HepG2 (cell line): ENCODE results near the gene PCED1B. TPM values are rescaled to one million over a fixed set of nuclear protein-coding genes. Genes with fewer than 3 reads are reported as not detected.

Experiments
- ATAC-seq: fragments of 200-7000 bp; cut with Tn5 transposase; 3 replicates; pipeline ENCODE4 v1.9.1; 2020; ENCODE audit warnings: mild to moderate bottlenecking, moderate library complexity
- BruUV-seq: library from RNA; stranded (reverse); fragments of 400-500 nt; replicated peaks from 2 replicates; lab custom pipeline; 2021; lab: Mats Ljungman, UMichigan
- CTCF ChIA-PET: fragments of 300-600 bp; formaldehyde crosslinking; extraction: SDS; loops from one replicate; lab custom pipeline; 2021; ENCODE audit warnings: low total read pairs, inconsistent platforms, low intra/inter-chr PET ratio; lab: Yijun Ruan, JAX
- POLR2A ChIA-PET: fragments of 350-600 bp; sonication (Branson Sonifier 250); formaldehyde crosslinking; loops from one replicate; lab custom pipeline; 2020; ENCODE audit warnings: antibody characterized with exemption, inconsistent platforms; lab: Yijun Ruan, JAX
- DNase-seq: peaks from one replicate; pipeline ENCODE4 v3.0.0-alpha.2; 2015; ENCODE audit warnings: low spot score
- FAIRE-seq: peaks from 3 replicates; lab custom pipeline; 2011; peaks lifted over from hg19 to GRCh38; lab: Jason Lieb, UNC
- H2AFZ ChIP-seq: one replicate; pipeline ENCODE4 v1.6.1; 2011; ENCODE audit warnings: low read length, inconsistent platforms
- H3K27ac ChIP-seq: fragments of 300-600 bp; 3 replicates; pipeline ENCODE4 v1.8.0; 2011; ENCODE audit warnings: mixed run types, mild to moderate bottlenecking, mixed read lengths, low read length, inconsistent platforms; ENCODE audit not compliant: insufficient read depth; ENCODE audit errors: extremely low read length
- H3K27me3 ChIP-seq, 2 experiments: fragments of 200-600 bp in 1 of 2; 2 replicates in 1 of 2; 3 replicates in 1 of 2; pipeline versions ENCODE4 v1.6.0 to v1.8.0; 2011; ENCODE audit warnings: low read length in 2 of 2, mild to moderate bottlenecking in 2 of 2, moderate library complexity in 2 of 2, inconsistent platforms in 1 of 2; ENCODE audit not compliant: insufficient read depth in 2 of 2, control insufficient read depth in 1 of 2
- H3K36me3 ChIP-seq, 2 experiments: fragments of 200-600 bp in 1 of 2; replicated peaks in 1 of 2; 2 replicates in 1 of 2; 3 replicates in 1 of 2; pipeline versions ENCODE4 v1.5.1 to v1.8.0; 2011; ENCODE audit warnings: low read length in 2 of 2, inconsistent platforms in 1 of 2; ENCODE audit not compliant: insufficient read depth in 2 of 2, control insufficient read depth in 1 of 2
- H3K4me1 ChIP-seq: 2 replicates; pipeline ENCODE4 v1.5.1; 2012; ENCODE audit warnings: low read length, inconsistent platforms; ENCODE audit not compliant: insufficient read depth
- H3K4me2 ChIP-seq: 2 replicates; pipeline ENCODE4 v1.6.0; 2011; ENCODE audit warnings: low read depth, low read length, inconsistent platforms
- H3K4me3 ChIP-seq, 3 experiments: fragments of 200-600 bp in 1 of 3; sonication (generic), shearing (Covaris generic) in 1 of 3; replicated peaks in 1 of 3; 2 replicates each; pipeline ENCODE4 v1.5.1; 2011 to 2016; ENCODE audit warnings: low read length in 3 of 3, inconsistent platforms in 2 of 3, low read depth in 2 of 3, mild to moderate bottlenecking in 2 of 3, control low read depth in 1 of 3, mixed read lengths in 1 of 3; ENCODE audit not compliant: insufficient read depth in 1 of 3
- H3K79me2 ChIP-seq: one replicate; pipeline ENCODE4 v1.6.1; 2011; ENCODE audit warnings: low read length, inconsistent platforms; ENCODE audit not compliant: insufficient read depth
- H3K9ac ChIP-seq: 2 replicates; pipeline ENCODE4 v1.6.0; 2011; ENCODE audit warnings: mild to moderate bottlenecking, low read depth, low read length, inconsistent platforms; ENCODE audit not compliant: insufficient read depth
- H3K9me3 ChIP-seq: 2 replicates; pipeline ENCODE4 v1.5.1; 2012; ENCODE audit warnings: mild to moderate bottlenecking, low read length
- H4K20me1 ChIP-seq: 2 replicates; pipeline ENCODE4 v1.6.0; 2011; ENCODE audit warnings: inconsistent platforms, mild to moderate bottlenecking, low read length, moderate library complexity; ENCODE audit not compliant: insufficient read depth
- FUBP1 ChIP-seq: sonication (generic); formaldehyde crosslinking; IDR thresholded peaks from 2 replicates; pipeline ENCODE4 v1.5.1; 2020; ENCODE audit warnings: missing genetic modification reagents, mild to moderate bottlenecking, borderline replicate concordance
- GMEB2 ChIP-seq: IDR thresholded peaks from 2 replicates; pipeline ENCODE4 v1.6.1; 2016; ENCODE audit warnings: missing biosample characterization, missing genetic modification reagents, low read depth
- HMG20A ChIP-seq: IDR thresholded peaks from 2 replicates; pipeline ENCODE4 v1.6.1; 2016; ENCODE audit warnings: borderline replicate concordance
- MTERF4 ChIP-seq: sonication (generic); formaldehyde crosslinking; IDR thresholded peaks from 2 replicates; pipeline ENCODE4 v1.8.0; 2023; ENCODE audit warnings: mild to moderate bottlenecking, missing genetic modification reagents
- POGK ChIP-seq: sonication (generic); formaldehyde crosslinking; conservative IDR thresholded peaks from 2 replicates; pipeline ENCODE4 v1.8.0; 2022; ENCODE audit warnings: mild to moderate bottlenecking, moderate library complexity, missing genetic modification reagents
- SALL2 ChIP-seq: sonication (generic); formaldehyde crosslinking; IDR thresholded peaks from 2 replicates; pipeline ENCODE4 v1.8.1; 2023; ENCODE audit warnings: mild to moderate bottlenecking, missing genetic modification reagents, inconsistent platforms
- SKI ChIP-seq: fragments of 450-650 bp; IDR thresholded peaks from one replicate; pipeline ENCODE4 v1.6.1; 2018; ENCODE audit warnings: mild to moderate bottlenecking; ENCODE audit not compliant: partially characterized antibody
- TMF1 ChIP-seq: sonication (generic); formaldehyde crosslinking; IDR thresholded peaks from 2 replicates; pipeline ENCODE4 v1.8.1; 2022; ENCODE audit warnings: low read depth, missing genetic modification reagents
- ZBTB14 ChIP-seq: sonication (generic); formaldehyde crosslinking; IDR thresholded peaks from 2 replicates; pipeline ENCODE4 v1.4.0; 2020; ENCODE audit warnings: missing genetic modification reagents
- ZBTB8A ChIP-seq: sonication (generic); formaldehyde crosslinking; IDR thresholded peaks from 2 replicates; pipeline ENCODE4 v1.4.0; 2020; ENCODE audit warnings: mild to moderate bottlenecking, low read depth, missing genetic modification reagents, borderline replicate concordance
- ZNF253 ChIP-seq: sonication (generic); formaldehyde crosslinking; IDR thresholded peaks from 2 replicates; pipeline ENCODE4 v1.8.0; 2022; ENCODE audit warnings: mild to moderate bottlenecking, missing genetic modification reagents, borderline replicate concordance
- ZNF331 ChIP-seq: sonication (generic); formaldehyde crosslinking; IDR thresholded peaks from 2 replicates; pipeline ENCODE4 v1.4.0; 2020; ENCODE audit warnings: missing genetic modification reagents
- ZNF430 ChIP-seq: sonication (generic); formaldehyde crosslinking; IDR thresholded peaks from 2 replicates; pipeline ENCODE4 v1.9.0; 2021; ENCODE audit warnings: mild to moderate bottlenecking, missing genetic modification reagents
- ZNF451 ChIP-seq: sonication (generic); formaldehyde crosslinking; IDR thresholded peaks from 2 replicates; pipeline ENCODE4 v1.5.0; 2020; ENCODE audit warnings: mild to moderate bottlenecking, missing genetic modification reagents
- WGBS: methylation state at CpG from one replicate; pipeline ENCODE4 v1.1.6; 2017; ENCODE audit warnings: low lambda C conversion rate; 5-methylcytosine and 5-hydroxymethylcytosine counted together
- in situ Hi-C: cut with HindIII; loops from 2 replicates; pipeline ENCODE4 v1.10.0; 2017; ENCODE audit warnings: low pct_unique_long_range_greater_than_20kb; ENCODE audit not compliant: extremely low pct_ligation_motif_present
- intact Hi-C: fragments of 100-400 bp; cut with micrococcal nuclease; formaldehyde crosslinking; loops from one replicate; pipeline ENCODE4 v1.10.0; 2022; ENCODE audit not compliant: unreplicated experiment
- polyA plus RNA-seq, 8 experiments: library from polyadenylated mRNA; depleted of rRNA in 3 of 8; stranded (reverse) in 7 of 8; unstranded in 1 of 8; fragments of >200 nt; fragmentation: Illumina TruSeq in 4 of 8; extraction: Trizol in 4 of 8; gene quantifications; 2 replicates each; pipeline versions ENCODE4 v1.2.1 to v1.2.3, GENCODE V29; 2011 to 2016; ENCODE audit warnings: low read depth in 4 of 8, missing spikeins in 1 of 8, mixed read lengths in 1 of 8; ENCODE audit not compliant: insufficient read depth in 1 of 8
- total RNA-seq, 5 experiments: library from RNA; depleted of rRNA; stranded (reverse); fragments of >200 nt; fragmentation: Illumina TruSeq; extraction: Trizol; gene quantifications; 2 replicates each; pipeline ENCODE4 v1.2.3, GENCODE V29; 2016; ENCODE audit warnings: low read depth in 1 of 5

Gene PCED1B
- total and polyA plus RNA-seq, 2 of the 13 experiments (the other 11 are each of a cell fraction or from before 2014, with no cell fraction given) = 0.11 to 0.37 TPM

- CTCF ChIA-PET = no interaction called here
- intact Hi-C loops (no loop called here), in situ Hi-C loops (no loop called here)
- POLR2A ChIA-PET = no interaction called here
- Histone ChIP-seq H3K9ac (no peak overlapping the region), H4K20me1 (no peaks in the 10 kb centered on the region), H3K4me1 (no peaks in the 10 kb centered on the region), H3K27ac (no peak overlapping the region), H3K27me3 (no peaks in the 10 kb centered on the region), H3K79me2 (no peaks in the 10 kb centered on the region), H3K36me3 (no peaks in the 10 kb centered on the region), H3K9me3 (no peaks in the 10 kb centered on the region), H3K4me3 (no peak overlapping the region), H3K4me2 (no peak overlapping the region), H2AFZ (no peak overlapping the region)
- no peak for FAIRE-seq
- 20% methylated on average over 5 of the region's 5 CpGs for WGBS
- TF ChIP-seq ZNF331 = no peak
- no peak for TF ChIP-seq ZNF253 (CRISPR knock-in tag)
- TF ChIP-seq HMG20A (CRISPR knock-in tag) = no peak
- no peak for TF ChIP-seq FUBP1
- no peak for TF ChIP-seq MTERF4 (CRISPR knock-in tag)
- no peak for TF ChIP-seq ZBTB8A
- no peak for TF ChIP-seq POGK (CRISPR knock-in tag)
- TF ChIP-seq SALL2 (CRISPR knock-in tag) = no peak
- no peak for TF ChIP-seq TMF1 (CRISPR knock-in tag)
- no peak for TF ChIP-seq GMEB2 (CRISPR knock-in tag)
- no peak for TF ChIP-seq ZNF430 (CRISPR knock-in tag)
- TF ChIP-seq ZBTB14 (CRISPR knock-in tag) = no peak
- TF ChIP-seq ZNF451 (CRISPR knock-in tag) = no peak
- TF ChIP-seq SKI = no peak
- DNase-seq = no peak
- ATAC-seq = no peak
- no TSS peak for BruUV-seq
Observed at GRCh38 chr12:47114481-47114892, 35.1 kb downstream of the PCED1B start.
